ENCODE data around the gene CRLF3.
A peak's percentile ranks its signal among the peaks of the same experiment; 100 is the strongest.

The CRLF3 gene

DNA sequence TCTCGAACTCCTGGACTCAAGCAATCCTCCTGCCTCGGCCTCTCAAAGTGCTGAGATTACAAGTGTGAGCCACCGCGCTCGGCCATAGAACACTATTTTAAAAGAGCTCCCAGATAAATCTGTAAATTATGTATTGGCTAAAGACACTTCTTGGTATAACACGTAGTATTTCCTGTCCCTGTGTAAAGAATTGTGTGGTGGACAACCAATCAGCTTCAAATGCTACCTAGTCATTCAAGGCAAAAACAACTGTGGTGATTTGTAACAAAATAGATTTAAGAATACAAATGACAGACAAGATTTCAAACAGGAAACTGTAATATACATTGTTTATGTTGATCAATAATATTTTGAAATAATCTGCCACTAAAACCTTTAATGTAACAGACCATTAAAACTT, 14.6 kb downstream of the CRLF3 start:
- no peak overlapping the region for H3K27ac ChIP-seq

DNA sequence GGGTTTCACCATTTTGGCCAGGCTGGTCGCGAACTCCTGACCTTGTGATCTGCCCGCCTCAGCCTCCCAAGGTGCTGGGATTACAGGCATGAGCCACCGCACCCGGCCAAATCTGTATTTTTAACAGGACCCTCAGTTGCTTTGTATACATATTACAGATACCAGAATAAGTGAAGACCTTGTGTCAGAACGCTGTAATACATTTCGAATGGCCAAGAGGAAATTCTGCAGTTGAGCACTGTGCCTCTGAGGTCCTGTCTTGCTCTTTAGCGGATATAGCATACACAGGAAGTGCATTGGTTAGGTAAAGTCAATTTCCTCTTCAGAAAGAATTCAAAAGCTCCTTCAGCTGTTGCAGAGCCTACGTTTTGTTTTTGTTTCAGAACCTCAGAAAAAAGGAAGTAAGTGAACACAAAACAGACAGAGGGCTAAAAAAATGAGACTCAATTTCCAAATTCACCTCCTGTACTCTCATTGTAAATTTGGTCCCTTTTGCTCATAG, 15.7 kb downstream of the CRLF3 start:
- no peak overlapping the region for H3K27ac ChIP-seq
- TF ChIP-seq ZFX (IDR thresholded peaks at IDR 0.05; ENCODE audit: borderline replicate concordance) (no peak), CTCF (IDR thresholded peaks at IDR 0.05) (no peak)

More for the DNA sequence above, 14.6 kb downstream of the CRLF3 start:
- TF ChIP-seq CTCF (IDR thresholded peaks at IDR 0.05) (no peak), ZFX (IDR thresholded peaks at IDR 0.05; ENCODE audit: borderline replicate concordance) (no peak)

GRCh38 chr17:30807896-30808295, 16.6 kb downstream of the CRLF3 start:
- TF ChIP-seq CTCF (IDR thresholded peaks at IDR 0.05) (no peak), ZFX (IDR thresholded peaks at IDR 0.05; ENCODE audit: borderline replicate concordance) (no peak)

GRCh38 chr17:30805944-30806456, 18.5 kb downstream of the CRLF3 start:
- H3K27ac ChIP-seq = no peak overlapping the region
- no peak for TF ChIP-seq ZFX (IDR thresholded peaks at IDR 0.05; ENCODE audit: borderline replicate concordance)
- TF ChIP-seq CTCF (IDR thresholded peaks at IDR 0.05) = peak; percentile 22; the same call in 1 of the 2 replicates

More at GRCh38 chr17:30807896-30808295, 16.6 kb downstream of the CRLF3 start:
- H3K27ac ChIP-seq = no peak overlapping the region

DNA sequence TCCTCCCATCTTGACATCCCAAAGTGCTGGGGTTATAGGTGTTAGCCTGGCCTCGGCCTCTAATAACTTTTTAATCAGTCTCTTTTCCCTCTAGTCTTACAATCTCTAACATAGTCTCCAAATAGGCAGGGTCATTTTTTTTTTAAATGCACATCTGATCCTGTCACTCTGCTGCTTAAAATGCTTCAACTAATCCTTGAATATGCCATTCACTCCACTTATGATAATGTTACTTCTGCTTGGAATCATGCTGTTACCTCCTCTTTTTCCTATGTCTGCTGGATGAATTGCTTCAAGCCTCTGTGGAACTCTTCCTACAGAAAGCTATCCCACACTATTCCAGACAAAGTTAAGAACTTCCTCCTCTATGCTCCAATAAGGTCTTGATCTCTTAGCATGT, 22.8 kb downstream of the CRLF3 start:
- no peak overlapping the region for H3K27ac ChIP-seq
- TF ChIP-seq CTCF (IDR thresholded peaks at IDR 0.05) = no peak
- TF ChIP-seq ZFX (IDR thresholded peaks at IDR 0.05; ENCODE audit: borderline replicate concordance) = no peak

GRCh38 chr17:30796016-30796415, 28.5 kb downstream of the CRLF3 start:
- TF ChIP-seq ZFX (IDR thresholded peaks at IDR 0.05; ENCODE audit: borderline replicate concordance) (no peak), CTCF (IDR thresholded peaks at IDR 0.05) (no peak)
- H3K27ac ChIP-seq = peak overlapping the region; percentile 16; the same call in 1 of the 2 replicates

GRCh38 chr17:30794372-30794771, 30.1 kb downstream of the CRLF3 start:
- TF ChIP-seq CTCF (IDR thresholded peaks at IDR 0.05) (no peak), ZFX (IDR thresholded peaks at IDR 0.05; ENCODE audit: borderline replicate concordance) (no peak)
- peak overlapping the region; percentile 16; the same call in 1 of the 2 replicates for H3K27ac ChIP-seq
